Naive B cell (primary cell): ENCODE measurements around the gene PTGR3. TPM values are rescaled to one million over a fixed set of nuclear protein-coding genes. Genes with fewer than 3 reads are reported as not detected.

Experiments
- ATAC-seq, 2 donors: fragments of 150-1000 bp; cut with Tn5 transposase; 2 replicates each; pipeline ENCODE4 v1.10.0; 2021; ENCODE audit warnings: low read depth in 2 of 2, mild to moderate bottlenecking in 2 of 2, moderate library complexity in 2 of 2
- DNase-seq: peaks from one replicate; pipeline ENCODE4 v3.0.0; 2022
- H3K27ac Mint-ChIP-seq, 6 donors: one replicate each; pipeline ENCODE4 v1.8.0; 2020 to 2022; ENCODE audit warnings: mild to moderate bottlenecking in 6 of 6, mixed read lengths in 6 of 6, moderate library complexity in 5 of 6, inconsistent platforms in 2 of 6
- H3K27me3 Mint-ChIP-seq, 3 donors: one replicate each; pipeline ENCODE4 v1.8.0; 2021 to 2022; ENCODE audit warnings: mixed read lengths in 3 of 3, mild to moderate bottlenecking in 1 of 3
- H3K36me3 Mint-ChIP-seq, 2 donors: one replicate each; pipeline ENCODE4 v1.8.0; 2020 to 2022; ENCODE audit warnings: mixed read lengths in 2 of 2, inconsistent platforms in 1 of 2, mild to moderate bottlenecking in 1 of 2
- H3K4me1 Mint-ChIP-seq, 3 donors: one replicate each; pipeline ENCODE4 v1.8.0; 2020 to 2022; ENCODE audit warnings: mixed read lengths in 3 of 3, inconsistent platforms in 1 of 3, mild to moderate bottlenecking in 1 of 3, moderate library complexity in 1 of 3
- H3K4me3 Mint-ChIP-seq, 8 donors: one replicate each; pipeline ENCODE4 v1.8.0; 2020 to 2022; ENCODE audit warnings: mild to moderate bottlenecking in 8 of 8, mixed read lengths in 8 of 8, moderate library complexity in 8 of 8, inconsistent platforms in 2 of 8
- H3K9me3 Mint-ChIP-seq, 7 donors: one replicate each; pipeline ENCODE4 v1.8.0; 2020 to 2022; ENCODE audit warnings: mixed read lengths in 7 of 7, mild to moderate bottlenecking in 5 of 7, inconsistent platforms in 2 of 7, moderate library complexity in 1 of 7
- polyA plus RNA-seq, 6 donors: library from polyadenylated mRNA; unstranded; fragments of 300-500 nt; fragmentation: Illumina TruSeq; gene quantifications; one replicate each; pipeline ENCODE4 v1.2.3, GENCODE V29; 2021; ENCODE audit warnings: low read depth in 6 of 6

Gene PTGR3
- polyA plus RNA-seq, 6 donors from 2014 or later, result 14.7 to 36.8 (median 22.5) TPM

DNA sequence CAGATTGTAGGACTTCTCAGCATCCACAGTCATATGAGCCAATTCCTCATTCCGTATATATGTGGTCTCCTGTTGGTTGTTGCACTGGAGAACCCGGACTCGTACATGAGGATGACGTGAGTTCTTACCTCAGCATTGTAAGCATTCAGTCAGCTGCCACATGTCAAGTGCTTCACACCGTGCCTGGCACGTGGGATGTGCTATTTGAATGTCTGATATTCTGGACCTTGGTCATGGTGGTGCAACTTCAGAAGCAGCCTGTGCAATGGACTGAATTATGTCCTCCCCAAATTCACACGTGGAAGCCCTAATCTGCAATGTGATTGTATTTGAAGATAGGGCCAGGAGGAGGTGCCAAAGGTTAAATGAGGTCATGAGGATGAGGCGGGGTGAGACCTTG is 32.1 kb downstream of the PTGR3 start:
- Mint-ChIP-seq H3K4me1 (peaks cover 12 to 19% (median 15%) of the 10 kb centered on the region in 3 donors), H3K36me3 (no peaks in the 10 kb centered on the region), H3K27ac (no peak overlapping the region), H3K27me3 (peaks cover 0 to 11% (median 0%) of the 10 kb centered on the region in 3 donors), H3K9me3 (no peaks in the 10 kb centered on the region), H3K4me3 (no peak overlapping the region)
- ATAC-seq (no peak), DNase-seq (no peak)

DNA sequence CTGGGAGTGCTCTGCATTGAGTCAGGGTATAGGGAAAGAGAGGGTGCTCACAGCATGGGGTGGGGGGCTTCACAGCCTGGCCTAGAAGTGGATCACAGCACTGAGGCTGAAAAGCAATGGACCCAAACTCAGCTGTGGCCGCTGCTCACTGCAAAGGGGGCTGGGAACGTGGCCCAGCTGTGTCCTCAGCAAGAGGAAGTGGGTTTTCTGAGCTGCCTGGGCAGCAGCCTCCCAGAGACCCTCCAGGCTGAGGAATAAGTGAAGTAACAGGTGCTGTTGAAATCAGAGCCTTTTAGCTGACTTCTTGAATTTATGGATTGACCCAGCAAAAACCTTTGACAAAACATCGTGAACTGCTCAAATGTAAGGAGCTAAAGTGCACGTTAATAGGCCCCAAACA is 35.2 kb downstream of the PTGR3 start:
- H3K4me3 Mint-ChIP-seq, result no peak overlapping the region
- no peak for DNase-seq
- H3K36me3 Mint-ChIP-seq, result no peaks in the 10 kb centered on the region
- peak overlapping the region in 2 of 6 donors; percentile 14 to 46 for H3K27ac Mint-ChIP-seq
- no peaks in the 10 kb centered on the region for H3K9me3 Mint-ChIP-seq
- peaks cover 12 to 19% (median 15%) of the 10 kb centered on the region in 3 donors for H3K4me1 Mint-ChIP-seq
- H3K27me3 Mint-ChIP-seq, result peaks cover 0 to 4% (median 0%) of the 10 kb centered on the region in 3 donors
- ATAC-seq, result no peak

DNA sequence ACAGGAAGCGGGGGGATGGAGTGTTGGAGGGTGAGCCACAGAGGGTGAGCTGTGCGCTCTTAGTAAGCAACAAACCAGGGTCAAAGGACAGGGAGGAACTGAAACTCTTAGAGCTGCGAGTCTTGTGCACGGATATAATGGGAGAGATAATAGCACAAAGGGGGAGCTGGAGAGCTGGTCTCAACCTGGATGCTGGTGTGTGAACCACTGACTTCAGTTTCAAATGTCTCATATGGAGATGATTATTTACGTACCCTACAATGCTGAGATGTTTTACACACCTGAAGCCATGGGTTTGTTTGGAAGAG is 35.9 kb downstream of the PTGR3 start:
- Mint-ChIP-seq H3K27me3 (peaks cover 0 to 4% (median 0%) of the 10 kb centered on the region in 3 donors), H3K36me3 (no peaks in the 10 kb centered on the region), H3K9me3 (no peaks in the 10 kb centered on the region), H3K4me1 (peaks cover 12 to 19% (median 15%) of the 10 kb centered on the region in 3 donors), H3K4me3 (no peak overlapping the region), H3K27ac (peak overlapping the region in 2 of 6 donors; percentile 35 to 88)
- DNase-seq (peak; percentile 29), ATAC-seq (peak; percentile 90 to 93)

DNA sequence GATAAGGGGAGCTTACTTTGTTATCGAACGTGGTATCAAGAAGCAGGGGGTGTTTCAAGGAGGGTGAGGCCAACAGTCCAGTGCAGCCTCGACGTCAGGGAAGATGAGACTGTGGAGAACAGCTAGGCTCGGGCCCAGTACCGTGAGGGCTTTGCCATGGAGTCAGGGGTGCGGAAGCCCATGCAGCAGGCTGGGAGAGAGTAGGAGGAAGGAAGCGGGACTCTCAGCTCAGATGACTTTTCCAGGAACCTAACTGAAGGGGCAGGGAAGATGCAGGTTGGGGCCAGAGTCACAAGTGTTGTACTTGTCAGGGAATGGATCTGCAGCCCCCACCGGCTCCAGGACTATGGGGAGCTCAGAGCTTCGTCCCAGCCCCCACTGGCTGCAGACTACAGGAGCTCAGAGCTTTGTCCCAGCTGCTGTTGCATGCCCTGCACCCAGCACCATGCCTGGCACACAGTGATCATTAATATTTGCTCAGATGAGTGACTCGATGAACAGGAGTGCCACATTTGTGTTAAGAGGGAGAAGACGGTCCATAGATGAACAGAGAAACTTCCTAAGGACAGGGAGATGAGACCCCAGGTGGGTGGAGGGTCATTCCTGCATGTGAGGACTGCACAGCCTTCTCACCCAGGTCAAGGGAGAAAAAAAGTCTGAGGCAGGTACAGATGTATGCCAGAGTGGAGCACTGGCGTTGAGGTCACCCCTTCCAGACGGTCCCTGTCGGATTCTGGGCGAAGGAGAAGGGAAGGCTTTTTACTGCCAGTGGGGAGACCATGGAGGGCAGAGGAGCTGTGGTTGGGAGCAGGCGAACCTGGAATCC is 36.4 kb downstream of the PTGR3 start:
- H3K4me3 Mint-ChIP-seq, result no peak overlapping the region
- peaks cover 0 to 4% (median under 1%) of the 10 kb centered on the region in 3 donors for H3K27me3 Mint-ChIP-seq
- H3K27ac Mint-ChIP-seq, result peak overlapping the region in 3 of 6 donors; percentile 35 to 88 (median 86)
- H3K9me3 Mint-ChIP-seq, result no peaks in the 10 kb centered on the region
- DNase-seq (no peak), ATAC-seq (peak; percentile 7 to 21)
- H3K4me1 Mint-ChIP-seq, result peaks cover 12 to 19% (median 15%) of the 10 kb centered on the region in 3 donors
- H3K36me3 Mint-ChIP-seq, result no peaks in the 10 kb centered on the region

DNA sequence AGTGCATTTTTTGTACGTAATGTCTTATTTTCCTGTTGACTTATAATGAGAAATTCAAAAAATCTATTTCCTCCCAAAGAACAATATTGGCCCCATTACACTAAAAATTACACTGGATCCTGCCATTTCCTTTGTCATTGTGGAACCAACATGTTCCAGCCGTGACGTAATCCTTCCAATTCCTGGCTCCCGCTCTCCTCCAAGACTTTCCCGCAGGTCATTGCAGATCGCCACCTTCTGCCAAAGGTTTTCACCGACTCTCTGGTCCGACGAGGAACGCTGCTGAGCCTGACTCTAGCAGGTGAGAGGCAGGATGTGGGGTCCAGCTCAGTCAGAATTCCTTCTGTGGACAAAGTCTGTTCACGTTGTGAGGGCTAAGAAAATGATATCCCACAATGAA is 38.0 kb downstream of the PTGR3 start:
- H3K9me3 Mint-ChIP-seq, result no peaks in the 10 kb centered on the region
- no peaks in the 10 kb centered on the region for H3K36me3 Mint-ChIP-seq
- peaks cover 12 to 19% (median 15%) of the 10 kb centered on the region in 3 donors for H3K4me1 Mint-ChIP-seq
- H3K4me3 Mint-ChIP-seq, result no peak overlapping the region
- no peak for DNase-seq
- ATAC-seq, result no peak
- H3K27me3 Mint-ChIP-seq, result peaks cover 10 to 13% (median 11%) of the 10 kb centered on the region in 3 donors
- H3K27ac Mint-ChIP-seq, result no peak overlapping the region

DNA sequence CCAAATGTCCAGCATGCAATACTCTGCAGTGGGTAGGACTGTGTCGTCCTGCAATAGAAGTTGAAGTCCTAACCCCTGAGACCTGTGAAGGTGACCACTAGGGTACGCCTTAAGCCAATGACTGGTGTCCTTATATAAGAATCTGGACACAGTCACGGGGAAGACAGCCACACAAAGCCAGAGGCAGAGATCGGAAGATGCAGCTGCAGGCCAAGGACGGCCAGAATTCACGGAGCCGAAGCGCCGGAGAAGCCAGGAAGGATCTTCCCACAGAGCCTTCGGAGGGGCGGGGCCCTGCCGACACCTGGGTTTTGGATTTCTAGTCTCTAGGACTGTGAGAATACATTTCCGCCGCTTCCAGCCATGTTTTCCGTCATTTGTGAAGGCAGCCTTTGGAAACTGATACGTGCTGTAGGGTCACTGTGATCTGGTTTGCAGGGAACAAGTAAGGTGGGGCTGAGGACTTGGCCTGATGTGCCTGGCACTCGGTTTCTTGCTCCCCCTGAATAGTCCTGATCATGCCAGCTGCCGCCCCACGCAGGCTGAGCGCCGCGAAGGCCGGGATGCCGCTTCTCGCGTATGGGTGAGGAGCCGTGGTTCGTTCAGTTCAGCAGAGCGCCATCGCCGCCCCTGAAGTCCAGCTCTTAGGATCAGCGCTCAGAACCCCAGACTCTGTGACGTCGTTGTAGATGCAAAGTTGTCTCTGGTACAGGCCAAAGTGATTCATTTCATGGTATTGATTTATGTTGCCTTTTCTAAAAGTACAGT is 38.7 kb downstream of the PTGR3 start:
- Mint-ChIP-seq H3K9me3 (no peaks in the 10 kb centered on the region), H3K27me3 (peaks cover 10 to 13% (median 11%) of the 10 kb centered on the region in 3 donors), H3K4me1 (peaks cover 12 to 19% (median 15%) of the 10 kb centered on the region in 3 donors), H3K4me3 (no peak overlapping the region), H3K27ac (no peak overlapping the region), H3K36me3 (no peaks in the 10 kb centered on the region)
- DNase-seq, result no peak
- no peak for ATAC-seq

DNA sequence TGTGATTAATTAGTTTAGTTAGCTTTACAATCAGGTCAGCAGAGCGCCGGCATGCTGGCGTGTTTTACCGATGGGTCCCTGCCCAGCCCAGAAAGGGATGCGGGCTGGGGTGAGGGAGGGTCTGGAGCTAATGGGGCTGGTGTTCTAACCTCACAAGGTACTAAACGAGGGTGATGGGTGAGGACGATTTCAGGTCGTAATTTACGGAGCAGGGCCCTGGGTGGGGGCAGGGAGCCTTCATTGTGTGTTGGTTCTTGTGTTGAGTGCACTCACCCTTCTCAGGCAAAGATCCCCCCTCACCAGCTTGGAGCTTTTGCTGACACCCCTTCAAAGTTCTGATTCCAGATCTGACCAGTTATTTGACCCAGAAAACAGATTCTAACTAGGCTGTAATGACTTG is 39.5 kb downstream of the PTGR3 start:
- Mint-ChIP-seq H3K36me3 (no peaks in the 10 kb centered on the region), H3K27me3 (peaks cover 10 to 13% (median 11%) of the 10 kb centered on the region in 3 donors), H3K4me1 (peaks cover 12 to 19% (median 15%) of the 10 kb centered on the region in 3 donors), H3K4me3 (no peak overlapping the region), H3K9me3 (no peaks in the 10 kb centered on the region), H3K27ac (no peak overlapping the region)
- ATAC-seq (no peak), DNase-seq (no peak)

DNA sequence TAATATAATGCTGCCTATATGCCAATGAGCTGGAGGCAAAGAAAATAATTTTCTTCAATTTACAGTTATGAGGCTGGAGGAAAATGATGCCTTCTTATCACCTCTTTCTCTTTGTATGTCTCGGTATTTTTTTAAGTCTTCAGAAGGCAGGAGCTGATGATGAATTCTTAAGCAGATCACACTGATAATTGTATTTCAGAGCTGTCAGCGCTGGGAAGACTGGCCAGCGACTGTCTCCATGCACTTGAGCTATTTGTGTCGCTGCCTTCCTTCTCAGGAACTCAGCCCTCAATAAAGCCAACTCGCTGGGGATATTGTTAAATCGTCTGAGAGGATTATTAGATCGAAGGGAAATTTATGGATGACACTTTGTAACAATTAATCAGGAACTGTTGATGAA is 40.3 kb downstream of the PTGR3 start:
- H3K4me3 Mint-ChIP-seq, result no peak overlapping the region
- DNase-seq, result no peak

DNA sequence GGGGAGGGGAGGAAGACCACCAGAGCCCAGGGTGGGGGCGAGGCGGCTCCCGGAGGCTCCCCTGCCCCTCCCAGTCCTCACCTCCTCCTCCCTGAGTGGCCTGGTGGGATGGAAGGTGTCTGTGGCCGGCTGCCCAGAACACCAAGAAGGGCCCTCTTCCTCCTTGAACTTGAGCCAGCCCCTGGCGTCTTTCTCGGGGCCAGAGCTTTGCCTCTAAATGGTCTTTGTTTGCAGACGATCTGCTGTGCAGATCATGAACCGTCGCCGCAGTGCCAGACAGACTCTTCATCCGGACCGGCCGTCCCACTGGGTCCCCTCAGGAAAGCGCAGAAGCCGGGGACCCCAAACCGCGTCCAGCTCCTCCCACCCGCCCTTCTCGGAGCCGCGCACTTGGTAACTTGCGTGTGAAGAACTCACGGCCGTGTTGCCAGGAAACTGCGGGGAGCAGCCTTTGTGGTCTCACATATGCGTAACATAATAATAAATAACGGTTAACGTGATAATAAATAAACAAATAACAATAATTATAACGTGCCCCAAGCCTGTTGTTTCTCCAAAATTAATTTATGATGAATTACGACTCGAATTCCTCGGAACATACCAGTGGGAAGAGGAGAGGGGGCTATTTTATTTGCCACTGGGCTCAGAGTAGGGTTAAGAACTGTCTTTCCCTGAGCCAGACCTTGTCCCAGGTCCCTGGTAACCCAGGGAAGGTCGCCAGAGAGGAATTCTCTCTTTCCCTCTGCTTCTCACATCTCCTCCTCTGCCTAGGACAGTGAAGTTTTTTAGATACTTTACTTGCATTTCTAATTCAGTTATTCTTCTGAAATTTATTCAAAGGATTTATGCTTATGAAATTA is 41.0 kb downstream of the PTGR3 start:
- peaks cover 4 to 9% (median 6%) of the 10 kb centered on the region in 3 donors for H3K4me1 Mint-ChIP-seq
- no peak overlapping the region for H3K27ac Mint-ChIP-seq
- H3K27me3 Mint-ChIP-seq, result peaks cover 10 to 21% (median 16%) of the 10 kb centered on the region in 3 donors
- no peak overlapping the region for H3K4me3 Mint-ChIP-seq
- ATAC-seq, result no peak
- H3K36me3 Mint-ChIP-seq, result no peaks in the 10 kb centered on the region
- H3K9me3 Mint-ChIP-seq, result peaks cover 0 to 4% (median 0%) of the 10 kb centered on the region in 7 donors
- no peak for DNase-seq

More for the DNA sequence above, 40.3 kb downstream of the PTGR3 start:
- ATAC-seq, result no peak
- Mint-ChIP-seq H3K27ac (no peak overlapping the region), H3K9me3 (no peaks in the 10 kb centered on the region), H3K4me1 (peaks cover 10 to 15% (median 12%) of the 10 kb centered on the region in 3 donors), H3K36me3 (no peaks in the 10 kb centered on the region), H3K27me3 (peaks cover 10 to 15% (median 11%) of the 10 kb centered on the region in 3 donors)

DNA sequence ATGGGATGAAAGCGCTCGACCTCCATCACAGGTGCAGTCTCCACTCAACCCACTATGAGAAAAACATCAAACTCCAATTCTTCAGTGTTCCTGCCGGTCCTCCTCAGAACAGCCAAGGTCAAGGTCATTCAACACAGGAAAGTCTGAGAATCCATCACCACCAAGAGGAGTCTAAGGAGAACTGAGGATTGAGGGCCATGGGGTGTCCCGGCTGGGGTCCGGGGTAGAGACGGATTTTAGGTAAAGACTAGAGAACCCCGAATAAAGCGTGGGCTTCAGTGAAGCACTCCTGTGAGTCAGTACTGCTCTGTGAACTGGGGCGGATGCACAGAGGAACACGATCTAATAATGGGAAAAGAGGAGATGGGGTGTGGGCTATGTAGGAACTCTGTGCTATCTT is 41.8 kb downstream of the PTGR3 start:
- H3K36me3 Mint-ChIP-seq, result no peaks in the 10 kb centered on the region
- H3K4me3 Mint-ChIP-seq, result no peak overlapping the region
- peaks cover 10 to 22% (median 16%) of the 10 kb centered on the region in 3 donors for H3K27me3 Mint-ChIP-seq
- DNase-seq (no peak), ATAC-seq (no peak)
- peaks cover 0 to 2% (median 1%) of the 10 kb centered on the region in 3 donors for H3K4me1 Mint-ChIP-seq
- peak overlapping the region in 1 of 6 donors; percentile 74 for H3K27ac Mint-ChIP-seq
- peaks cover 0 to 4% (median 0%) of the 10 kb centered on the region in 7 donors for H3K9me3 Mint-ChIP-seq

DNA sequence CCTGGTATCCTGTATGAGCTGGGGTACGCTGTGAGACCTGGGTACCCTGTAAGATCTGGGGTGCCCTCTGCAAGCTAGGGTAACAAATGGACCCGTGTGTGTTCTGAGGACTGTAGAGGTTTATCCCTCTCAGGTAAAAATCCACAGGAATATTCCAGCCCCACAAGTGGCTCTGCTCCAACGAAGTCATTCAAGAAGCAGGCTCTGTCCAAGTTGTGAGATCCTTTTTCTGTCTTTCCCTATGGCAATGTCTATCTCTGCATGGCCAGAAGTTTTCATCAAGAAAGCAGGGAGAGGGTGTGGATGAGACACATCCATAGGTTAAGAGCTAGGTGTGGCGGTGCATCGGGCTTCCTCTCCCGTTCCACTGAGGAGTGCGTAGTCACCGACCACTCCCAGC is 43.0 kb downstream of the PTGR3 start:
- Mint-ChIP-seq H3K4me1 (peaks cover 8 to 12% (median 10%) of the 10 kb centered on the region in 3 donors), H3K36me3 (no peaks in the 10 kb centered on the region), H3K27ac (no peak overlapping the region), H3K9me3 (peaks cover 0 to 4% (median 0%) of the 10 kb centered on the region in 7 donors), H3K27me3 (peaks cover 13 to 22% (median 16%) of the 10 kb centered on the region in 3 donors), H3K4me3 (peak overlapping the region in 1 of 8 donors; percentile 12)
- ATAC-seq (no peak), DNase-seq (no peak)

DNA sequence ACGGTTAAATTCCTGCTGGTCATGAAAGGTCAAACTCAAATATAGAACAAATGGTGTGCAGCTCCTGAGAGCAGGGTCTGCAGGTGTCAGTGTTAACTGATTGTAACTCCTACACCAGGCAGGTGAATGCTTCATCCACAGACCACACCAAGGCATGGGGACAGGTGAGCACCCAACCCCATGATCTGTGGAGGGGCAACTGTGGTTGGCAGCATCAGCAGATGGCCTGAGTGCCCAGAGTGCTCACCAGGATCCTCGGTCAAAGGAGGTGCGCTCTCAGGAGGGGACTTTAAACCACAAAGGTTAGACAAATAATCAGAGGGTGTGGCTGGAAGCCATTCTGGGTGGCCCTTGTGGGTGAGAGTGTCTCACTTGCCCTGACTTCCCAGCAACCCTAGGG is 44.5 kb downstream of the PTGR3 start:
- ATAC-seq (no peak), DNase-seq (no peak)
- H3K4me3 Mint-ChIP-seq, result peak overlapping the region in 1 of 8 donors; percentile 38
- H3K27me3 Mint-ChIP-seq, result peaks cover 13 to 22% (median 16%) of the 10 kb centered on the region in 3 donors
- no peak overlapping the region for H3K27ac Mint-ChIP-seq
- peaks cover 8 to 12% (median 10%) of the 10 kb centered on the region in 3 donors for H3K4me1 Mint-ChIP-seq
- peaks cover 0 to 4% (median 0%) of the 10 kb centered on the region in 7 donors for H3K9me3 Mint-ChIP-seq
- no peaks in the 10 kb centered on the region for H3K36me3 Mint-ChIP-seq

DNA sequence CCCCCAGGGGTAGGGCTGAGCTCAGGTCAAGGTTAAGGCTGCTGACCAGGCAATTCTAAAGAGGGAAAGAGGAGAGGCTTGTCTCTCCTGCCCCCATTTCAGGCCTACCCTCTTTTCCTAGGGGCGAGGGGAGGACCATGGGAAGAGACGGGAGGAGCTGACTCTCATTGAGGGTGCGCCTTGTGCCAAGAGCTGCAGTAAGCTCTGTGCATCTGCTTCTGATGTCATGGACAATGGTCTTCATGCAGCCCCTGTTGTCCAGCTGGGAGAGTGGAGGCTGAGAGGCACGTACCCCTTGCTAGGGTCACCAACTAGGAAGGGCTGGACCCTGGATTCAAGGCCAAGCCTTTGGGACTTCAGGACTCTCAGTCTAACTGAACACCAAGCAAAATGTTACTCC is 45.2 kb downstream of the PTGR3 start:
- ATAC-seq (no peak), DNase-seq (no peak)
- Mint-ChIP-seq H3K4me1 (peaks cover 8 to 12% (median 10%) of the 10 kb centered on the region in 3 donors), H3K27ac (no peak overlapping the region), H3K36me3 (no peaks in the 10 kb centered on the region), H3K4me3 (peak overlapping the region in 1 of 8 donors; percentile 41), H3K27me3 (peaks cover 13 to 27% (median 20%) of the 10 kb centered on the region in 3 donors), H3K9me3 (peaks cover 0 to 4% (median 0%) of the 10 kb centered on the region in 7 donors)
